DMS153 treated with DMSO at 0.1 percent for 48 hours (cell line): ENCODE results near the gene NTNG1.

Experiments
- DNase-seq: peaks from one replicate; lab custom pipeline; 2025; ENCODE audit not compliant: unreplicated experiment; lab: John Stamatoyannopoulos, UW

Gene NTNG1

GRCh38 chr1:107443860-107444259 lies 303.0 kb downstream of the NTNG1 start:
- no peak for DNase-seq

- DNase-seq = no peak
Observed at GRCh38 chr1:107444302-107444701, 303.5 kb downstream of the NTNG1 start.

GRCh38 chr1:107449326-107449725 lies 308.5 kb downstream of the NTNG1 start:
- no peak for DNase-seq

GRCh38 chr1:107450899-107451664 lies 310.2 kb downstream of the NTNG1 start:
- no peak for DNase-seq

GRCh38 chr1:107451715-107452114 lies 310.9 kb downstream of the NTNG1 start:
- DNase-seq = no peak

- no peak for DNase-seq
Observed at GRCh38 chr1:107454791-107455190, 314.0 kb downstream of the NTNG1 start.

GRCh38 chr1:107457989-107458388 lies 317.1 kb downstream of the NTNG1 start:
- DNase-seq = no peak

GRCh38 chr1:107459204-107459904 lies 318.5 kb downstream of the NTNG1 start:
- no peak for DNase-seq

- DNase-seq = no peak
Observed at GRCh38 chr1:107460035-107460434, 319.2 kb downstream of the NTNG1 start.

GRCh38 chr1:107464827-107465226 lies 324.0 kb downstream of the NTNG1 start:
- no peak for DNase-seq

GRCh38 chr1:107467286-107467685 lies 326.4 kb downstream of the NTNG1 start:
- no peak for DNase-seq

GRCh38 chr1:107467811-107468210 lies 327.0 kb downstream of the NTNG1 start:
- no peak for DNase-seq

- no peak for DNase-seq
Observed at GRCh38 chr1:107473065-107473464, 332.2 kb downstream of the NTNG1 start.

- no peak for DNase-seq
Observed at GRCh38 chr1:107474877-107475612, 334.2 kb downstream of the NTNG1 start.

GRCh38 chr1:107477233-107477632 lies 336.4 kb downstream of the NTNG1 start:
- no peak for DNase-seq

- no peak for DNase-seq
Observed at GRCh38 chr1:107479865-107480350, 339.1 kb downstream of the NTNG1 start.

GRCh38 chr1:107480548-107481415 lies 339.9 kb downstream of the NTNG1 start:
- no peak for DNase-seq

- no peak for DNase-seq
Observed at GRCh38 chr1:107481756-107482384, 341.0 kb downstream of the NTNG1 start.

GRCh38 chr1:107483949-107484348 lies 343.1 kb downstream of the NTNG1 start:
- no peak for DNase-seq

GRCh38 chr1:107486349-107486748 lies 345.5 kb downstream of the NTNG1 start:
- no peak for DNase-seq
